ENCODE results near the gene ERVK3-1. TPM values are rescaled to one million over a fixed set of nuclear protein-coding genes. Genes with fewer than 3 reads are reported as not detected.
A peak's percentile ranks its signal among the peaks of the same experiment; 100 is the strongest.

The ERVK3-1 gene
- total RNA-seq, 2 donors from 2014 or later, result 58.4 to 89.0 TPM

- no peak overlapping the region for H3K27ac Mint-ChIP-seq
- peaks cover 0 to 4% of the 10 kb centered on the region in 2 donors for H3K4me1 Mint-ChIP-seq (ENCODE audit: low read depth in 2 of 2)
- no peaks in the 10 kb centered on the region for H3K9me3 Mint-ChIP-seq
- ATAC-seq (no peak), DNase-seq (ENCODE audit: low spot score) (no peak)
- peaks cover 19% of the 10 kb centered on the region for H3K36me3 Mint-ChIP-seq
- H3K27me3 Mint-ChIP-seq, result no peaks in the 10 kb centered on the region
- H3K4me3 Mint-ChIP-seq, result no peak overlapping the region
Measured at GRCh38 chr19:58317476-58318072, 12.4 kb downstream of the ERVK3-1 start.

GRCh38 chr19:58318297-58318696 is 13.1 kb downstream of the ERVK3-1 start:
- peaks cover 18% of the 10 kb centered on the region for H3K36me3 Mint-ChIP-seq
- H3K27me3 Mint-ChIP-seq, result no peaks in the 10 kb centered on the region
- H3K4me1 Mint-ChIP-seq (ENCODE audit: low read depth in 2 of 2), result peaks cover 0 to 4% of the 10 kb centered on the region in 2 donors
- no peak overlapping the region for H3K27ac Mint-ChIP-seq
- ATAC-seq (peak in 1 of 2 donors; percentile 63), DNase-seq (ENCODE audit: low spot score) (no peak)
- no peaks in the 10 kb centered on the region for H3K9me3 Mint-ChIP-seq
- H3K4me3 Mint-ChIP-seq, result no peak overlapping the region

- no peak for DNase-seq (ENCODE audit: low spot score)
- Mint-ChIP-seq H3K27ac (no peak overlapping the region), H3K36me3 (peaks cover 12% of the 10 kb centered on the region), H3K4me3 (no peak overlapping the region), H3K4me1 (ENCODE audit: low read depth in 2 of 2) (peaks cover 0 to 4% of the 10 kb centered on the region in 2 donors), H3K27me3 (no peaks in the 10 kb centered on the region), H3K9me3 (no peaks in the 10 kb centered on the region)
- ATAC-seq, result peak in 1 of 2 donors; percentile 25
Measured at GRCh38 chr19:58319241-58319640, 14.1 kb downstream of the ERVK3-1 start.

GRCh38 chr19:58325311-58326022 is 20.3 kb downstream of the ERVK3-1 start:
- ATAC-seq, result no peak
- H3K4me1 Mint-ChIP-seq (ENCODE audit: low read depth in 2 of 2), result no peaks in the 10 kb centered on the region
- peaks cover 4% of the 10 kb centered on the region for H3K36me3 Mint-ChIP-seq
- no peak overlapping the region for H3K4me3 Mint-ChIP-seq
- H3K9me3 Mint-ChIP-seq, result no peaks in the 10 kb centered on the region
- no peaks in the 10 kb centered on the region for H3K27me3 Mint-ChIP-seq
- DNase-seq (ENCODE audit: low spot score), result no peak
- no peak overlapping the region for H3K27ac Mint-ChIP-seq

GRCh38 chr19:58326501-58326913 is 21.3 kb downstream of the ERVK3-1 start:
- no peak overlapping the region for H3K4me3 Mint-ChIP-seq
- peak in 1 of 2 donors; percentile 53 for ATAC-seq
- peaks cover 4 to 5% of the 10 kb centered on the region in 2 donors for H3K4me1 Mint-ChIP-seq (ENCODE audit: low read depth in 2 of 2)
- no peak overlapping the region for H3K27ac Mint-ChIP-seq
- peaks cover 4% of the 10 kb centered on the region for H3K36me3 Mint-ChIP-seq
- no peaks in the 10 kb centered on the region for H3K27me3 Mint-ChIP-seq
- no peak for DNase-seq (ENCODE audit: low spot score)
- H3K9me3 Mint-ChIP-seq, result no peaks in the 10 kb centered on the region

GRCh38 chr19:58326914-58327726 is 21.9 kb downstream of the ERVK3-1 start, which contains the start of gene ZSCAN22:
TSS of gene ZSCAN22 (plus strand) at chr19:58326994. CDS start at chr19:58334803, 7,809 bp downstream.
- Mint-ChIP-seq H3K36me3 (peaks cover 4% of the 10 kb centered on the region), H3K4me3 (no peak within 1 kb of the TSS), H3K27me3 (no peaks in the 10 kb centered on the region), H3K27ac (no peak within 1 kb of the TSS), H3K9me3 (no peaks in the 10 kb centered on the region), H3K4me1 (ENCODE audit: low read depth in 2 of 2) (peaks cover 4 to 5% of the 10 kb centered on the region in 2 donors)
- DNase-seq (ENCODE audit: low spot score) (peak; percentile 94), ATAC-seq (peak; percentile 95 to 96)

- H3K27ac Mint-ChIP-seq, result no peak overlapping the region
- no peaks in the 10 kb centered on the region for H3K36me3 Mint-ChIP-seq
- no peak overlapping the region for H3K4me3 Mint-ChIP-seq
- H3K9me3 Mint-ChIP-seq, result no peaks in the 10 kb centered on the region
- no peaks in the 10 kb centered on the region for H3K27me3 Mint-ChIP-seq
- H3K4me1 Mint-ChIP-seq (ENCODE audit: low read depth in 2 of 2), result peaks cover 4 to 5% of the 10 kb centered on the region in 2 donors
- ATAC-seq, result no peak
- DNase-seq (ENCODE audit: low spot score), result no peak
Measured at GRCh38 chr19:58328999-58329398, 23.8 kb downstream of the ERVK3-1 start.

GRCh38 chr19:58330458-58330857 is 25.3 kb downstream of the ERVK3-1 start:
- no peak for ATAC-seq
- no peak for DNase-seq (ENCODE audit: low spot score)
- Mint-ChIP-seq H3K27ac (no peak overlapping the region), H3K4me1 (ENCODE audit: low read depth in 2 of 2) (peaks cover 5 to 6% of the 10 kb centered on the region in 2 donors), H3K27me3 (no peaks in the 10 kb centered on the region), H3K4me3 (no peak overlapping the region), H3K9me3 (no peaks in the 10 kb centered on the region), H3K36me3 (no peaks in the 10 kb centered on the region)

GRCh38 chr19:58332697-58333096 is 27.5 kb downstream of the ERVK3-1 start:
- Mint-ChIP-seq H3K36me3 (no peaks in the 10 kb centered on the region), H3K4me1 (ENCODE audit: low read depth in 2 of 2) (peaks cover 5 to 6% of the 10 kb centered on the region in 2 donors), H3K9me3 (no peaks in the 10 kb centered on the region), H3K4me3 (no peak overlapping the region), H3K27me3 (no peaks in the 10 kb centered on the region), H3K27ac (no peak overlapping the region)
- no peak for ATAC-seq
- DNase-seq (ENCODE audit: low spot score), result no peak

- H3K27me3 Mint-ChIP-seq, result no peaks in the 10 kb centered on the region
- no peak overlapping the region for H3K4me3 Mint-ChIP-seq
- ATAC-seq (no peak), DNase-seq (ENCODE audit: low spot score) (no peak)
- H3K27ac Mint-ChIP-seq, result no peak overlapping the region
- peaks cover 3% of the 10 kb centered on the region for H3K36me3 Mint-ChIP-seq
- no peaks in the 10 kb centered on the region for H3K9me3 Mint-ChIP-seq
- peaks cover 6 to 8% of the 10 kb centered on the region in 2 donors for H3K4me1 Mint-ChIP-seq (ENCODE audit: low read depth in 2 of 2)
Measured at GRCh38 chr19:58334691-58335249, 29.6 kb downstream of the ERVK3-1 start.

GRCh38 chr19:58335630-58336029 is 30.5 kb downstream of the ERVK3-1 start:
- Mint-ChIP-seq H3K27me3 (no peaks in the 10 kb centered on the region), H3K4me3 (no peak overlapping the region), H3K9me3 (no peaks in the 10 kb centered on the region), H3K4me1 (ENCODE audit: low read depth in 2 of 2) (peaks cover 10 to 11% of the 10 kb centered on the region in 2 donors), H3K27ac (no peak overlapping the region), H3K36me3 (peaks cover 7% of the 10 kb centered on the region)
- DNase-seq (ENCODE audit: low spot score), result no peak
- ATAC-seq, result no peak

GRCh38 chr19:58336216-58336615 is 31.0 kb downstream of the ERVK3-1 start:
- Mint-ChIP-seq H3K36me3 (peaks cover 11% of the 10 kb centered on the region), H3K9me3 (no peaks in the 10 kb centered on the region), H3K27me3 (no peaks in the 10 kb centered on the region), H3K4me1 (ENCODE audit: low read depth in 2 of 2) (peaks cover 6 to 8% of the 10 kb centered on the region in 2 donors), H3K27ac (no peak overlapping the region), H3K4me3 (no peak overlapping the region)
- DNase-seq (ENCODE audit: low spot score) (no peak), ATAC-seq (no peak)

GRCh38 chr19:58336820-58337219 is 31.6 kb downstream of the ERVK3-1 start:
- Mint-ChIP-seq H3K4me1 (ENCODE audit: low read depth in 2 of 2) (peaks cover 6 to 10% of the 10 kb centered on the region in 2 donors), H3K9me3 (no peaks in the 10 kb centered on the region), H3K27ac (no peak overlapping the region), H3K4me3 (no peak overlapping the region), H3K27me3 (no peaks in the 10 kb centered on the region), H3K36me3 (peaks cover 13% of the 10 kb centered on the region)
- DNase-seq (ENCODE audit: low spot score), result no peak
- ATAC-seq, result no peak

All from natural killer cell treated with Interleukin-12 subunit alpha and Interleukin-12 subunit beta and Interleukin-15 and Interleukin-18, amount 100 ng/mL, for 72 hours (primary cell).